Left renal pelvis (tissue), 4 donors: ENCODE data around the gene DTNA. TPM values are rescaled to one million over a fixed set of nuclear protein-coding genes. Genes with fewer than 3 reads are reported as not detected.

Experiments used
- DNase-seq, 4 donors: peaks; one replicate each; pipeline ENCODE4 v3.0.0-alpha.2; 2013; ENCODE audit warnings: low read depth in 4 of 4, low spot score in 3 of 4
- polyA plus RNA-seq, 4 donors: library from polyadenylated mRNA; unstranded; fragments of 120-200 nt; gene quantifications; one replicate each; pipeline ENCODE4 v1.2.1, GENCODE V29; 2013; ENCODE audit not compliant: insufficient read length in 4 of 4

DTNA gene
- polyA plus RNA-seq, 4 donors: 8.9 to 20.8 (median 18.3) TPM

- no peak for DNase-seq
Measured at GRCh38 chr18:34926683-34927082, 216.6 kb downstream of the DTNA start.

- DNase-seq: no peak
Measured at GRCh38 chr18:34928088-34928753, 218.1 kb downstream of the DTNA start.

- no peak for DNase-seq
Measured at GRCh38 chr18:34928754-34929335, 218.7 kb downstream of the DTNA start.

GRCh38 chr18:34929336-34929780, 219.3 kb downstream of the DTNA start:
- no peak for DNase-seq

- no peak for DNase-seq
Measured at GRCh38 chr18:34932363-34932762, 222.3 kb downstream of the DTNA start.

- DNase-seq: no peak
Measured at GRCh38 chr18:34932792-34933466, 222.8 kb downstream of the DTNA start.

- no peak for DNase-seq
Measured at GRCh38 chr18:34933909-34934661, 224.0 kb downstream of the DTNA start.

- no peak for DNase-seq
Measured at GRCh38 chr18:34936772-34937171, 226.7 kb downstream of the DTNA start.

- no peak for DNase-seq
Measured at GRCh38 chr18:34938090-34938489, 228.0 kb downstream of the DTNA start.
